ENCODE data around the gene SSUH2.

DNA sequence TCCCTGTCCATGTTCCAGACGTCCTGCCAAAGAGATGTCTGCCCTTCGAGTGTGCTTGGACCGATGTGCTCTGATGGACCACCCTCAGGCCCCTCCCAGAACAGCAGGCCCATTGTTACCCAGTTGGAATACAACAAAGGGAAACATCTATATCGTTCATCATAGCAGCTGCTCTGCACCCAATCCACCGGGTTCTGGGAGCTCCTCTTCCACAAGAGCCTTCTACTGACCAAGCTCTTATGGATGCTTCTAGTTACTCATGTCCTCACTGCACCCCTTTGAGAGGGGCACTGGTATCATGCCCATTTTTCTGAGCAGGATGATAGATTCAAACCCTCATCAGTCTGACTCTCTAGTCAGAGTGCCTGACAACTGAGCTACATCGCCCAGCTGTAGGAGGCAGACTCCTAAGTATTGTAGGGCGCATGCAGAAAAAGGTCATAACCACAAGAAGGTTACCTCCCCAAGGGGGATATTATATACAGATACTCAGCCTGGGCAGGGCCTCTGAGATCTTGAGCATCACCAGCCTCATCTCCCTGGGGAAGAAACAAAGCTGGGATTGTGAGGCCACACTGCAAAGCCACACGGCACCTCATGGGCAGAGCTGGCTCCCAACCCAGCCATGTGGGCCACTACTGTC, at the start of gene SSUH2:
- no peak for TF ChIP-seq POLR2A (IDR thresholded peaks at IDR 0.05)
- TF ChIP-seq CTCF (IDR thresholded peaks at IDR 0.05) = no peak

Data from adrenal gland (tissue), 5 donors.